HEK293 (cell line): ENCODE data around the gene RASL11A.

Experiments used
- CTCF ChIP-seq: fragments of 450-650 bp; formaldehyde crosslinking; IDR thresholded peaks from 2 replicates; pipeline ENCODE4 v1.5.1; 2016; ENCODE audit warnings: missing biosample characterization, missing genetic modification characterization
- HOXA7 ChIP-seq: sonication (generic); formaldehyde crosslinking; IDR thresholded peaks from 2 replicates; pipeline ENCODE4 v1.8.1; 2022; ENCODE audit warnings: missing genetic modification reagents, borderline replicate concordance
- ZBTB44 ChIP-seq: fragments of 450-650 bp; IDR thresholded peaks from 2 replicates; pipeline ENCODE4 v1.5.1; 2018; ENCODE audit warnings: missing biosample characterization, mild to moderate bottlenecking, missing genetic modification characterization
- ZFP69B ChIP-seq: fragments of 450-650 bp; formaldehyde crosslinking; IDR thresholded peaks from 2 replicates; pipeline ENCODE4 v1.5.1; 2016; ENCODE audit warnings: missing biosample characterization, missing genetic modification characterization
- ZNF211 ChIP-seq: fragments of 450-650 bp; formaldehyde crosslinking; IDR thresholded peaks from 2 replicates; pipeline ENCODE4 v1.5.1; 2016; ENCODE audit warnings: low read depth, missing biosample characterization, missing genetic modification characterization
- ZNF24 ChIP-seq: fragments of 450-650 bp; formaldehyde crosslinking; IDR thresholded peaks from 2 replicates; pipeline ENCODE4 v1.5.1; 2016; ENCODE audit warnings: missing biosample characterization, missing genetic modification characterization
- ZNF274 ChIP-seq, 2 experiments: fragments of 200-500 bp in 1 of 2; fragments of 450-650 bp in 1 of 2; sonication (Bioruptor generic) in 1 of 2; formaldehyde crosslinking in 1 of 2; IDR thresholded peaks; 2 replicates each; pipeline versions ENCODE4 v1.5.1 to v1.6.1; 2014 to 2016; ENCODE audit warnings: borderline replicate concordance in 1 of 2, inconsistent platforms in 1 of 2, low read length in 1 of 2, missing biosample characterization in 1 of 2, missing genetic modification characterization in 1 of 2
- ZNF311 ChIP-seq: fragments of 450-650 bp; formaldehyde crosslinking; IDR thresholded peaks from 2 replicates; pipeline ENCODE4 v1.5.1; 2017; ENCODE audit warnings: missing biosample characterization, missing genetic modification characterization, borderline replicate concordance
- ZNF830 ChIP-seq: fragments of 450-650 bp; IDR thresholded peaks from 2 replicates; pipeline ENCODE4 v1.5.0; 2018; ENCODE audit warnings: missing biosample characterization, missing genetic modification characterization, low read depth, mild to moderate bottlenecking, moderate library complexity
- TF ChIP-seq, protein P1 (sequence below): sonication (generic); formaldehyde crosslinking; IDR thresholded peaks from 2 replicates; pipeline ENCODE4 v1.8.1; 2022; ENCODE audit warnings: mild to moderate bottlenecking, moderate library complexity, missing genetic modification reagents

DNA sequence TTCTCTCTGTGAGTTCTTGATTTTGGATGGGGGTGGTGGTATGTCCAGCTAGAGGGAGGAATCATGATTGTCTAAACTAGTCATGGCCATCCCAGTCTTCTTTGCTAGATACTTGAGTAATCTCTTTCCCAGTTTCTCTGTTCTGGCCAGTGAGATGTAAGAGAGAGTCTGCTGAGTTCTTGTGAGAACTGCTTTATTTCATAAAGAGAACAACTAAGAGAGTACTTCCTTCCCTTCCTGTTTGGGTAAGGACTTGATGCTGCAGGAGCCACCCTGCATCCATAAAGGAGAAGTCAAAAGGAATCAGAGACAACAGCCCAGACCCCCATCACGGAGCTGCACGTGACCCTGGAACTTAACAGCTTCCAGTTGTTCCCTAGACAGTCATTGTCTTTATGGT lies 3.0 kb upstream of the RASL11A start:
- TF ChIP-seq CTCF (tag by site-specific recombination) (no peak), ZNF830 (tag by site-specific recombination) (no peak), HOXA7 (CRISPR knock-in tag) (no peak), ZNF274 (IDR thresholded peaks at IDR 0.05; ENCODE audit: low read length) (no peak), ZNF274 (tag by site-specific recombination; IDR thresholded peaks at IDR 0.05; ENCODE audit: borderline replicate concordance) (no peak), ZNF211 (tag by site-specific recombination) (no peak), ZNF24 (tag by site-specific recombination) (no peak), ZNF311 (tag by site-specific recombination) (no peak), ZFP69B (no peak), ZBTB44 (no peak)
- TF ChIP-seq, protein P1, sequence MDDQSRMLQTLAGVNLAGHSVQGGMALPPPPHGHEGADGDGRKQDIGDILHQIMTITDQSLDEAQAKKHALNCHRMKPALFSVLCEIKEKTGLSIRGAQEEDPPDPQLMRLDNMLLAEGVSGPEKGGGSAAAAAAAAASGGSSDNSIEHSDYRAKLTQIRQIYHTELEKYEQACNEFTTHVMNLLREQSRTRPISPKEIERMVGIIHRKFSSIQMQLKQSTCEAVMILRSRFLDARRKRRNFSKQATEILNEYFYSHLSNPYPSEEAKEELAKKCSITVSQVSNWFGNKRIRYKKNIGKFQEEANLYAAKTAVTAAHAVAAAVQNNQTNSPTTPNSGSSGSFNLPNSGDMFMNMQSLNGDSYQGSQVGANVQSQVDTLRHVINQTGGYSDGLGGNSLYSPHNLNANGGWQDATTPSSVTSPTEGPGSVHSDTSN (CRISPR knock-in tag): no peak
